Activated T-cell treated with anti-CD3 and anti-CD28 coated beads, Interleukin-2, amount 50 U/mL, for 72 hours (primary cell): Measurements from ENCODE around the gene NCBP2L. TPM values are rescaled to one million over a fixed set of nuclear protein-coding genes. Genes with fewer than 3 reads are reported as not detected.

Experiments
- ATAC-seq, 2 donors: fragments of 150-1000 bp; cut with Tn5 transposase; replicated peaks in 1 of 2; 2 replicates each; pipeline ENCODE4 v1.10.0; 2021; ENCODE audit warnings: moderate library complexity in 2 of 2, mild to moderate bottlenecking in 1 of 2
- DNase-seq, 2 donors: peaks; one replicate each; pipeline ENCODE4 v3.0.0; 2021 to 2022; ENCODE audit warnings: mixed read lengths in 1 of 2
- H3K27ac Mint-ChIP-seq: one replicate; pipeline ENCODE4 v1.8.0; 2022; ENCODE audit warnings: mild to moderate bottlenecking, moderate library complexity, mixed read lengths
- H3K27me3 Mint-ChIP-seq: one replicate; pipeline ENCODE4 v1.8.0; 2022; ENCODE audit warnings: low read depth, mixed read lengths
- H3K36me3 Mint-ChIP-seq, 2 donors: one replicate each; pipeline ENCODE4 v1.8.0; 2022; ENCODE audit warnings: mixed read lengths in 2 of 2, mild to moderate bottlenecking in 1 of 2; ENCODE audit not compliant: insufficient read depth in 2 of 2
- H3K4me1 Mint-ChIP-seq: one replicate; pipeline ENCODE4 v1.8.0; 2022; ENCODE audit warnings: low read depth, mixed read lengths
- H3K4me3 Mint-ChIP-seq, 2 donors: one replicate each; pipeline ENCODE4 v1.8.0; 2022; ENCODE audit warnings: mild to moderate bottlenecking in 2 of 2, mixed read lengths in 2 of 2, moderate library complexity in 2 of 2
- H3K9me3 Mint-ChIP-seq, 2 donors: one replicate each; pipeline ENCODE4 v1.8.0; 2022; ENCODE audit warnings: mixed read lengths in 2 of 2
- total RNA-seq, 2 donors: library from RNA; stranded (reverse); gene quantifications; one replicate each; pipeline ENCODE4 v1.2.3, GENCODE V29; 2022

NCBP2L gene
- total RNA-seq = not detected

GRCh38 chrX:107777536-107777832 lies at the start of gene NCBP2L:
NCBP2L (plus strand) TSS chrX:107777733; CDS start chrX:107794221, 16,488 bp downstream.
- H3K27me3 Mint-ChIP-seq = peaks cover 31% of the 10 kb centered on the region
- DNase-seq = no peak

GRCh38 chrX:107728371-107729099 lies 49.0 kb upstream of the NCBP2L start:
- no peak overlapping the region for H3K27ac Mint-ChIP-seq
- peaks cover 24% of the 10 kb centered on the region for H3K4me1 Mint-ChIP-seq
- no peaks in the 10 kb centered on the region for H3K9me3 Mint-ChIP-seq

More at GRCh38 chrX:107777536-107777832, at the start of gene NCBP2L:
- Mint-ChIP-seq H3K36me3 (no peaks in the 10 kb centered on the region), H3K9me3 (no peaks in the 10 kb centered on the region), H3K4me1 (peaks cover 19% of the 10 kb centered on the region), H3K4me3 (peak within 1 kb of the TSS; percentile 90), H3K27ac (no peak within 1 kb of the TSS)
- no peak for ATAC-seq

GRCh38 chrX:107729558-107730297 lies 47.8 kb upstream of the NCBP2L start:
- Mint-ChIP-seq H3K4me1 (peaks cover 24% of the 10 kb centered on the region), H3K27me3 (peaks cover 30% of the 10 kb centered on the region), H3K36me3 (no peaks in the 10 kb centered on the region), H3K27ac (no peak overlapping the region), H3K4me3 (no peak overlapping the region), H3K9me3 (no peaks in the 10 kb centered on the region)
- DNase-seq (no peak), ATAC-seq (peak; percentile 72 to 78)

More at GRCh38 chrX:107728371-107729099, 49.0 kb upstream of the NCBP2L start:
- Mint-ChIP-seq H3K27me3 (peaks cover 23% of the 10 kb centered on the region), H3K36me3 (no peaks in the 10 kb centered on the region), H3K4me3 (no peak overlapping the region)
- ATAC-seq (no peak), DNase-seq (no peak)

GRCh38 chrX:107730298-107730655 lies 47.3 kb upstream of the NCBP2L start:
- Mint-ChIP-seq H3K27me3 (peaks cover 30% of the 10 kb centered on the region), H3K36me3 (no peaks in the 10 kb centered on the region)

GRCh38 chrX:107730991-107731766 lies 46.4 kb upstream of the NCBP2L start:
- H3K4me3 Mint-ChIP-seq = no peak overlapping the region
- ATAC-seq (no peak), DNase-seq (no peak)
- H3K9me3 Mint-ChIP-seq = no peaks in the 10 kb centered on the region
- no peak overlapping the region for H3K27ac Mint-ChIP-seq
- no peaks in the 10 kb centered on the region for H3K36me3 Mint-ChIP-seq
- H3K4me1 Mint-ChIP-seq = peaks cover 24% of the 10 kb centered on the region
- peaks cover 30% of the 10 kb centered on the region for H3K27me3 Mint-ChIP-seq

More at GRCh38 chrX:107730298-107730655, 47.3 kb upstream of the NCBP2L start:
- DNase-seq = no peak
- Mint-ChIP-seq H3K27ac (no peak overlapping the region), H3K4me1 (peaks cover 24% of the 10 kb centered on the region), H3K4me3 (no peak overlapping the region), H3K9me3 (no peaks in the 10 kb centered on the region)
- ATAC-seq = no peak

GRCh38 chrX:107731831-107732502 lies 45.6 kb upstream of the NCBP2L start:
- Mint-ChIP-seq H3K4me1 (peaks cover 24% of the 10 kb centered on the region), H3K27ac (no peak overlapping the region), H3K36me3 (no peaks in the 10 kb centered on the region), H3K27me3 (peaks cover 30% of the 10 kb centered on the region), H3K4me3 (no peak overlapping the region), H3K9me3 (no peaks in the 10 kb centered on the region)
- DNase-seq (no peak), ATAC-seq (no peak)

- Mint-ChIP-seq H3K9me3 (no peaks in the 10 kb centered on the region), H3K4me3 (no peak overlapping the region), H3K4me1 (peaks cover 24% of the 10 kb centered on the region), H3K27ac (no peak overlapping the region), H3K27me3 (peaks cover 30% of the 10 kb centered on the region), H3K36me3 (no peaks in the 10 kb centered on the region)
- ATAC-seq (no peak), DNase-seq (no peak)
Observed at GRCh38 chrX:107733686-107734085, 43.8 kb upstream of the NCBP2L start.

GRCh38 chrX:107734646-107735045 lies 42.9 kb upstream of the NCBP2L start:
- H3K9me3 Mint-ChIP-seq = no peaks in the 10 kb centered on the region
- no peak for ATAC-seq
- H3K36me3 Mint-ChIP-seq = no peaks in the 10 kb centered on the region
- H3K4me3 Mint-ChIP-seq = no peak overlapping the region
- H3K27me3 Mint-ChIP-seq = peaks cover 30% of the 10 kb centered on the region
- DNase-seq = no peak
- H3K27ac Mint-ChIP-seq = no peak overlapping the region
- peaks cover 20% of the 10 kb centered on the region for H3K4me1 Mint-ChIP-seq

GRCh38 chrX:107736781-107737531 lies 40.6 kb upstream of the NCBP2L start:
- ATAC-seq = no peak
- H3K4me3 Mint-ChIP-seq = no peak overlapping the region
- no peak for DNase-seq
- H3K4me1 Mint-ChIP-seq = peaks cover 19% of the 10 kb centered on the region
- H3K9me3 Mint-ChIP-seq = no peaks in the 10 kb centered on the region
- peaks cover 22% of the 10 kb centered on the region for H3K27me3 Mint-ChIP-seq
- no peaks in the 10 kb centered on the region for H3K36me3 Mint-ChIP-seq
- H3K27ac Mint-ChIP-seq = no peak overlapping the region

- ATAC-seq = no peak
- Mint-ChIP-seq H3K27me3 (peaks cover 10% of the 10 kb centered on the region), H3K4me3 (no peak overlapping the region), H3K4me1 (peaks cover 27% of the 10 kb centered on the region), H3K27ac (no peak overlapping the region), H3K36me3 (no peaks in the 10 kb centered on the region), H3K9me3 (no peaks in the 10 kb centered on the region)
- DNase-seq = no peak
Observed at GRCh38 chrX:107738272-107738671, 39.3 kb upstream of the NCBP2L start.

- ATAC-seq (no peak), DNase-seq (no peak)
- H3K36me3 Mint-ChIP-seq = no peaks in the 10 kb centered on the region
- no peak overlapping the region for H3K27ac Mint-ChIP-seq
- no peak overlapping the region for H3K4me3 Mint-ChIP-seq
- peaks cover 5% of the 10 kb centered on the region for H3K27me3 Mint-ChIP-seq
- no peaks in the 10 kb centered on the region for H3K9me3 Mint-ChIP-seq
- H3K4me1 Mint-ChIP-seq = peaks cover 27% of the 10 kb centered on the region
Observed at GRCh38 chrX:107738768-107739167, 38.8 kb upstream of the NCBP2L start.

GRCh38 chrX:107739541-107739940 lies 38.0 kb upstream of the NCBP2L start:
- H3K27ac Mint-ChIP-seq = no peak overlapping the region
- H3K36me3 Mint-ChIP-seq = no peaks in the 10 kb centered on the region
- no peak overlapping the region for H3K4me3 Mint-ChIP-seq
- ATAC-seq (no peak), DNase-seq (no peak)
- peaks cover 27% of the 10 kb centered on the region for H3K4me1 Mint-ChIP-seq
- no peaks in the 10 kb centered on the region for H3K9me3 Mint-ChIP-seq
- peaks cover under 1% of the 10 kb centered on the region for H3K27me3 Mint-ChIP-seq
